Measurements from ENCODE around the gene ALOX15B.

- TF ChIP-seq CTCF (IDR thresholded peaks at IDR 0.05) (no peak), POLR2A (IDR thresholded peaks at IDR 0.05) (no peak), POLR2AphosphoS5 (IDR thresholded peaks at IDR 0.05) (no peak)
Observed at GRCh38 chr17:8001976-8002720, 36.7 kb upstream of the ALOX15B start, which contains the start of gene GUCY2D.

All from upper lobe of left lung (tissue), 4 donors.